TTC549 (cell line): ENCODE data around the gene HOXD9.

Experiments
- FAIRE-seq: peaks from 2 replicates; lab custom pipeline; 2012; peaks lifted over from hg19 to GRCh38; lab: Jason Lieb, UNC

The HOXD9 gene

DNA sequence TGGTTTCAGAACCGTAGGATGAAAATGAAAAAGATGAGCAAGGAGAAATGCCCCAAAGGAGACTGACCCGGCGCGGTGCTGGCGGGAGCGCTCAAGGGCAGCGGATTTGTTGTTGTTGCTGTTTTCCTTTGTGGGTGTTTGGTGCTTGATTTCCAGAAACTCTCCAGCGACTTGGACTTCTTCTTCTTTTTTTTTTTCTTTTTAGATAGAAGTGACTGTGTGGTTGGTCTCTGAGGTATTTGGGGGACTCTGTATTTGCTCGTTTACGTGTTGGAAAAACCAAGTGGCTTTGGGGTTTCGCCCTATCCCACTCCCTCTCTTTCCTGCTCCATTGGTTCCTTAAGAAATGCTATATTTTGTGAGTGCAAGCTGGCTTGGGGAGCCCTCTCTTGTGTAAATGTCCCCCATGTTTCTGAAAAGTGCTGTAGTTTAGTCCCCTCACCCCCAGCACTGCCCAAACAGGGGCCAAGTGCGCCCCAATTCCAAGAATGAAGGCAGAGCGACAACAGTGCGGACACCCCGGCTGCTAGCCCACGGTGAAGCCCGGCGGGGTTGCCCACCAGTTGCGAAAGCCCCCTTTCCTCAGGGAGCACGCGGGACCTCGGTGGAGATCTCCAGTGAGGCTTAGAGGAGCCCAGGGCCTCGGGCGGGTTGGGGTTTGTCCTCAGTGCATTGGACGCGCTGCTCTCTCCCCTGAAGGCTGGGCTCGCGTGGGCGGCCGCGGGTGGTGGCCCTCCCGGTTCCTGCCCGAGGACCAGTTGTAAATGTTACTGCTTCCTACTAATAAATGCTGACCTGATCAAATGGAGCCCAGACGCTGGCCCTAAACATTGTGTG, 1.8 kb downstream of the HOXD9 start:
- no peak for FAIRE-seq

DNA sequence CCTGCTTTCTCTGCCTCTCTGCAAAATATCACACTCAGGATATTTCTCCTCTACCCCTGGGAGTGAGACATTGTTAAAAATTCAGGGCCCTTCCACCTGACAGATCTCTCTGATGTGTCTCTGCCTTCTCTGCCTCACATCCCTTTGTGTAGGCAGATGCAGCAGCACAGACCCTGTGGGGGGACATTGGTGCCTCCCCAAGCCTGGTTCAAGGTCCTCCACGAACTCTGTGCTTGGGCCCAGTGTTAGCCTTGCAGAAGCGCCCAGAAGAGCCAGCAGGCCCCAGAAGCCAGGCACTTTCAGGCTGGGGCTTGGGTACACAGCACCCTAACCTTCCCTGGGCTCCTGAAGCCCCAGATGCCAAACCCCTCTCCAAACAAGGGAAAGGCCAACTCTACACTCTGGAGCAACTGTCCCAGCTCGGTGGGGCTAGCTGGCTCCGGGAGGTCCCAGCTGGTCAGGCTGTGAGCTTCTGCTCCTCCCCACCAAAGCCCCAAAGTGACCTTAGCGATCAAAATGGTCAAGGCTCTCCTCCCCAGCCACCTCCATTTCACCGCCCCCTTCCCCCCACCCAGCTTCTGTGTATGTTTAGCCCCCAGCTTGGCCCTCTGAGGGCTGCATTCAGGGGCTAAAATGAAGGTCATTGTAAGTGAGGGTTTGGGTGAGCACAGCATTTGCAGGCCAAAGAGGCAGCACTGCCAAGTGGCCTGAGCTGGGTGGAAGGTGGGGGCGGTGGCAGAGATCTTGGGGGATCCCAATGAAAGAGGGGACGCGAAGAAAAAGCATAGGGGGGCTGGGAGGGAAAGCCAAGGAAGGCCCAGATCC, 2.6 kb downstream of the HOXD9 start:
- no peak for FAIRE-seq

DNA sequence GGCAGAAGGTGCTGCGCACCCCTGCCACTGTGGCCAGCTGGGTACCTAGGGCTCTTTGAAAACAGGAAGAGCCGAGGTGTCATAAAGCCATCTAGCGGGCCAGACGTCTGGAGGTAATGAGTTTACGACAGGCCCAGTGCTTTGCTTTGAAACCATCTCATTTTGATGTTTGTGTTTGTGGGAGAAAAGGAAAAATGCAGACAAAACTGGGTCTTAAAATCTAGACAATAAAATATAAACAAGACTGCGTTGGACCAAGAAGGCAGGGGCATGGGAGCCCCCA, 3.2 kb downstream of the HOXD9 start:
- no peak for FAIRE-seq

DNA sequence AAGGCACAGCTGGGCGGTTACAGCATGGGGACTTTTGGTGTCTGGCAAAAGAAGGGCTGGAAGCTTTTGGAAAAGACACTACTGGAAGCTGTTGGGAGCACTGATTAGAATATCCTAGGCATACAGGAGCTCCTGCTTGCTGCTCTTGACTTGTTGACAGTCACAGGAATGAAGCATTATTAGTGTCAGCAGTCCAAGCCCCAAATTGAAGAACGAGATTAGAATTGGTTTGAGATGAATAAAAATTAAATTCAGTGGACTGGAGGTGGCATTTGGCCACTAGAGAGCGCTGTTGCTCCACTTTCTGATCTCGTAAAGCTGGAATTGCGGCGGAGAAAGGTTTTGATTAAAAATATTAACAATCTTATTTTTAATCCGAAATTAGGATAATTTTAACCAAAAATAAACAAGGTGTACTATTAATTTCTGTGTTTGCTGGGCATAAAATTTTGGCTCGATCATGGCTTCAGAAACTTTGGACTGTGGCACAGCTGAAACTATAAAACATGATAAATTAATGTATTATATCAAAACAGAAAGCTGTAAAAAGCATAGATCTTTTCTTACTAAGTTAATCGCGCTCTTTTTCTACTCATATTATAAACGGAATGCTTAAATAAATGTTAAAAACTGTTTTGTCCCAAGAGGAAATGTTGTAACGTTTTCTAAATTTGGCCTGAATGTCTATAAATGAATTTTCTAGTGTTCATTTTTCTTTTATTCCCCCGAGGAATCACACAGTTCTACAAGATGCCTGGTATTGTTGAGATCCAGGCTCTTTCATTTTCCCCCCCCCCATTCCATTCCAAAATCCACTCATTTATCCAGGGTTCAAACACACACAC, 4.6 kb downstream of the HOXD9 start:
- peak; percentile 94 for FAIRE-seq

DNA sequence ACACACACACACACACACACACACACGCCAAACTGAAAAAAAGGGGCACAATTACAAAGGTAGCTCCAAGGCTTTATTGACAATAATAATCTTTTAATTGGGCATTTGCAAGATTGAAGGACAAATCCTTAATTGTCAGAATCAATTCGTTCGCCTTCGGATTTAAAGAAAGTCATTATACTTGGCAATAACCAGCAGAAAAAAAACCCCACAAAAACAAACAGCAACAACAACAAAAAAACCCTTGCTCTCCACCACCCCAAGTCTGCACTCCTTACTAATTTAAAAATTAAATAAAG, 5.2 kb downstream of the HOXD9 start:
- no peak for FAIRE-seq

DNA sequence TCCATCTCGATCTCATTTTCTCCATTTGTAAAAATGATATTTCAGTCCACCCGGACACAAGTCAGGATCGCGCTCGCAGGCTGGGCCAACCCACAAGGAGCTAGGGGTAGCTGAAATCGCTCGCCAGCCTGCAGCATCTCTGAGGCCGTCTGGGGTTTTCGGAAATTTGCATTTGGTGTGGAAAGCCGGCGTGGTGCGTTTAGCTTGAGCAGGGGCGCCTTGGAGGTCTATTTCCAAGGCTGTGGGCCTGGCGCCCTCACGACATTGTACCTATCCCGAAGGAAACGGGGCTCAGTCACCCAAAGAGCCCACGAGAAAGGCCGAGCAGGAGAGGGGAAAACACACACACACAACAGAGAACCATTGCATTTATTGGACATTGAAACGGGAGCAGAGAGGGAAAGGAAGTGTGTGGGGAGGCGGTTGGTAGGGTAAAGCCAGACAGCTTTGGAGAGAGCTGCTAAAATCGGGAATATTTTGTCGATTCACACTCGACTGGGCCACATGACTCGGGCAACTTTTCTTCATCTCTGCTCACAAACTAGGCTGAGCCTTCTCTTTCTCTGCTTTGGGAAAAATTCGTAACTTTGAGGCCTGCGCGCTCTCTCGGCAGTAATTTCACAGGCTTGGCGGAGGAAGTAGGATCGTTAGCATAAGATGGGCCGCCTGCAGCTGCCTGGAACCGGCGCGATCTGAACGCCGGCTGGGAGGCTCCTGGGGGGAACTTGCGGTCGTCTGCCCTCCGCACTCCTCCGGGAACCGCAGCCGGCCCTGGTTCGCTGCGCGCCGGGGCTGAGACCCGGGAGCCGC, 5.9 kb downstream of the HOXD9 start:
- FAIRE-seq, result no peak

DNA sequence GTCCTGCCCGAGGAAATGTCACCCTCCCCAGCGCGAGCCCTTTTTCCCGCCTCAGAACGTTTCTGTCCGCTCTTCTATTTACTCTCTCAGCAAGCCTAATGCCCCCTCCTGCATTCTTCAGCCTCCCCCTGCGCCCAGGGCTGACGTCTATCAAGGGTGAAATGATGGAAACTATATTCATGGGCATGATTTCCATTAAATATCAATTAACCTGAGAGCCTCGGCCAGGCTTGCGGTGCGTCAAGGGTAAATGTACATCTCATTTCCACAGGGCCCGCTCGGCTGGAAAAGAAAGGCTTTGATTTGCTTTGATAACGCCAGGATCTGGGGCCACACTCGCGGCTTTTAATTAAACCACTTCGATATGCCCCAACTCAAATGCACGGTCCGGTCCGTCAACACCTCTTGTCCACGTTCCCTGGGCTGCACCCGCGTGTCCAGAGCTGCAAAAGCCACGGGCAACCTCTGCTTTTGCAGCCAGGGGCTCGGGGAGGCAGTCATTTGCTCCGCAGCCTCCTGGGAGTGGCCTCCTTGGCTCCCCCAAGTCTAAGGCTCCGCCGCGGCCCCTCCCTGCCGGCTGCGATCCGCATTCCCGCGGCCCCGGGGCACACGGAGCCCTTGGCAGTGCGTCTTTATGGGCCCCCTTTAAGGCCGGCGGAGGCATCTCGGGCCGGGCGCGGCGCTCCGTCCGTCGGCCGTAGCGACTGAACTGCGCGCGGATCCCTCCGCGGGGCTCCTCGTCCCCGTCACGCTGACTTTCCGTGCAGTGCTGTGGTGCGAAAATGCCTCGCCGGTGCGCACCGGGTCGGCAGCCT, 6.7 kb downstream of the HOXD9 start, which contains the start of gene HOXD8:
TSS of gene HOXD8 (plus strand) at position 724 of the 815 bp plus-strand sequence. CDS start 662 bp downstream, outside the sequence.
- no peak for FAIRE-seq

DNA sequence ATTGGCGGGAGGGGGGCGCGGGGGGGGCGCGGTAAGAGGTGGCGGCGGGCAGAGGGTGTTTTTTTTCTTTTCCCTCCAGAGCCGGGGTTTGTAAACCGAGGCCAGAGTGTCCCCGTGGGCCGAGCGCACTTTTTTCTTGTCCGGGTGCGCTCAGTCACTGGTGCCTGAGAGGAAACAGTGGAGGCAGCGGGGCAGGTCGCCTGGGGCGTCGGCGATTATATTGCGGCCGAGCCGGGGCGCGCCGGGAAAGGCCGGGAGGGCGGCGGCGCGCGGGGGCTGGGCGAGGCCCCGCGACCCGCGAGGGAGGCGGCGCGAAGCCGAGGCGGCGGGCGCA, 7.3 kb downstream of the HOXD9 start:
- FAIRE-seq, result no peak

DNA sequence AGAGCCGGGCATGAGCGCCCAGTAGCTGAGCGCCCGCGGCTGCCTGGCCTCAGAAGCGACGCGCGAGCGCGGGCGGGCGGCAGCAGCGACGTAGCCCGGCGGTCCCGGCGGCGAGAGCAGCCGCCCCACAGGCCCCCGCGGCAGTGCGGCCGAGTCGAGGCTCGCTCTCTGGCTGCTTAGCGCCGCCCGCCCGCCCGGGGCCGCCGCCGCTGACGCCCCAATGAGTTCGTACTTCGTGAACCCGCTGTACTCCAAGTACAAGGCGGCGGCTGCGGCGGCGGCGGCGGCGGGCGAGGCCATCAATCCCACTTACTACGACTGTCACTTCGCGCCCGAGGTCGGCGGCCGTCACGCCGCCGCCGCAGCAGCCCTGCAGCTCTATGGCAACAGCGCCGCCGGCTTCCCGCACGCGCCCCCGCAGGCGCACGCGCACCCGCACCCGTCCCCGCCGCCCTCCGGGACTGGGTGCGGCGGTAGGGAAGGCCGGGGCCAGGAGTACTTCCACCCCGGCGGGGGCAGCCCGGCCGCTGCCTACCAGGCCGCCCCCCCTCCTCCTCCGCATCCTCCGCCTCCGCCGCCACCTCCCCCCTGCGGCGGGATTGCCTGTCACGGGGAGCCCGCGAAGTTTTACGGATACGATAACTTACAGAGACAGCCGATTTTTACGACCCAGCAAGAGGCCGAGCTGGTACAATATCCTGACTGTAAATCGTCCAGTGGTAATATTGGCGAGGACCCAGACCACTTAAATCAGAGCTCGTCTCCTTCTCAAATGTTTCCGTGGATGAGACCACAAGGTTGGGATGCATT, 7.8 kb downstream of the HOXD9 start:
- peak; percentile 5 for FAIRE-seq

DNA sequence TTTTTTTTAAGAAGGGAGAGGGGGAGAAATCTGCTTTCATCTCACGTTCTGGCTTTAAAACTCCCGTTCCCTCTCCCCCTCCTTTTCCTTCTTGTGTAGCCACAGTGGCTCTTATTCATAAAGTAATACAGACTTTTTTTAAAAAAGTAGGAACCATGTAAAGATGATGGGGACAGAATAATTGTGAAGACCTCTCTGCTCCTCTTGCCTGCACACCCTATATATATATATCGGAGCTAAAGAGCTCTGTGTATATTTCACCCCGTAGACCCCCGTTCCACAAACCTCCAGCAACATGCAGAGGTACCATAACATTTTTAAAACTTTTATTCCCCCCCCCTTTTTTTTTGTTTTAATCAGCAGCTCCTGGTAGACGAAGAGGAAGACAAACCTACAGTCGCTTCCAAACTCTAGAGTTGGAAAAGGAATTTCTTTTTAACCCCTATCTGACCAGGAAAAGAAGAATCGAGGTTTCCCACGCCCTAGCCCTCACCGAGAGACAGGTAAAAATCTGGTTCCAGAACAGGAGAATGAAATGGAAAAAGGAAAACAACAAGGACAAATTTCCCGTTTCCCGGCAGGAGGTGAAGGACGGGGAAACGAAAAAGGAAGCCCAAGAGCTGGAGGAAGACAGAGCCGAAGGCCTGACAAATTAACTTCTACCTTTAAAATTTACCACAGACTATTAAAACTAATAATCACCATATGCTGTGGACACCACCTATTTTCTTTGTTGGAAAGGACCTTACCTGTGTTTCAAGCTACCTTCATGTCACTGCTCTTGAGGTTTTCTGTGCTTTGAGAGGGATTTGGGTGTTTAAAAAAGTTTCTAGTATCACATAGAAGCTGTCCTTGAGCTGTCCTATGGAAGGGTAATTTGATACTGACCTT, 8.7 kb downstream of the HOXD9 start:
- FAIRE-seq, result no peak

DNA sequence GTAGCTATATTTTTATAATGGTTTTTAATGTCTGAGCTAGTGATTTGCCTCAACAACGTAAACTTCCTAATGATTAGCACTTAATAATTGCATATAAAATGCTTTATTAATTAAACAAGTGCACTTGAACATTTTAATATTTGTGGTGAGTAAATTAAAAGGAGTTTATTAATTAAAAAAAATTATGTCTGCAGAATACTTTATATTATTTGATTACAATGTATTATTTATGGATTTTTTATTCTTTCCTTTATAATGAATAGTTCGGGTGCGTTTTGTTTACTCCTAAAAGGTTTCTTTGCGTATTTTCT, 9.3 kb downstream of the HOXD9 start:
- FAIRE-seq, result peak; percentile 36

DNA sequence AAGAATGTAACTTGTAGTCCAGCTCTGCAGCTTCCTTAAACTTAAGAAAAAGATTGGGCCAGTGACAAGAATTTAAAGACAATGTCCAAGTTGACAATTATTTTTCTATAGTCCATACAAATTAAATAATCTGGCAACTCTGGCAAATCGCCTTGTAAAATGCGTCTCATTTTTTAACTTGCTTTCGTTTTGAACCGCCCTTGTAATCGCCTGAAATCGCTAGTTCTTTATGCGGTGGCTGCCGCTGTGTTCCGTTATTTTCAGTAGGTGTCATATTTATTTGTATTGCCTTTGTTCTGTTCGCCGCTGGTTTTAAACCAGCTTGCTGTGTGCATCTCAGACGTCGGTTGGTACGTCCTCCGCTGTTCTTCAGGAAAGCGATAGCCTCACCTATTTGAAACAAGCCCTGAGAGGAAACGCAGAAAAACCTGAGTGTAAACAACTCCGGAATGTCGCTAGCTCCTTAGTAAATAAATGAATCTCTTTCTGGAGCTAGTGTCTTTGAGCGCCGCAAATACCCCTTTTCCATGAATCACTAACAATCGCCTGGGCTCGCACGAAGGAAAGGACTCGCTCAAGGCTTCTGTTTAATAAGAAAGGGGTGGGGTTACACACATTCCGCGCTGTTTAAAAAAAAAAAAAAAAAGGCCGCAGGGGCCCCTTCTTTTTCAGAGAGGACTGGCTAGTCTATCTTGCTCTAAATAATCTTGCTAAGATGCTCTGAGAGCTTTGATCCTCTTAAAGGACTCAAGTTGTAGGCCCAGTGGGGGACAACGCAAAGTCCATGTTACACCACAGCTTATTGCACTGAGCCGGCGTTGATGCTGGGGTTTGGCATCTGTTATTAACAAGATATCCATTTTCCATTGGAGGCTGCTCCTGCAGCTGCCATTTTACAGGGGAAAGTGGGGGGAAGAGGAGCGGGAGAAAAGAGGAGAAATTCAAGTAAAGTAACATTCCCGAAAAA, 10.0 kb downstream of the HOXD9 start:
- FAIRE-seq, result peak; percentile 73

DNA sequence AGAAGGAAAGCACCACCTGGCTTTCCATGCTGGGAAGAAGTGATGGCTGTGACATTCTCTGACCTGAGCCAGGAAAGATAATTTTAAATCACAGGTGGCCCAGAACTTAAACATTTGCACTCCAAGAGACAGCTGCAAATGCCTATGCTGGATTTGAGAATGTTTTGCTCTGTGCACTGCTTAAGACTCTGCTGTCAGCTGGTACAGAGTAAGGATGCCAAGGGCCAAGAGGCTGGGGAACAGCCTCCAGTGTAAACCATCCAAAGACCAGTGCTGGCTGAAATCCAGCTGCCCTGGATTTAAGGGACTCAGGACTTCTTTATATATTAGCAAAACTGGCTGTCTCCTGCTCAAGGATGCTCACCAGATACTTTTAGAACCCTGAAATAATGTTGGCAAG, 10.9 kb downstream of the HOXD9 start:
- FAIRE-seq, result no peak

DNA sequence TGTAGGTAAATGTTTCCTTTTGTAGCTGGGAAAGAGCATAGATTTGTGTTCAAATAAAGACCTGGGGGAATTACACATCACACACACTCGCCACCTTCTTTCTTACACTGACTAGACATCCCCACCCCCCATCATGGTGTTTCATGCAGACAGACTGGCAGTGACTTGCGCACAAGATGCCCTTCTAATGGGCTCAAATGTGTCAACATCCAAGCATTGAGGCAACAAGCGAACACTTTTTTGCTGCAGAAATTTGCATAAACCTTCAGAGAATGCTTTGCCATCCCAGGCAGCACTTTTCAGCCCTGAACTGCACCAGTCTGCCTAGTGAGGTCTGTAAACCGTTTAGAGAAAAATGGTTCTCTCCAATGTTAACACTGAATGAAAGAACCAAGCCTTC, 11.5 kb downstream of the HOXD9 start:
- no peak for FAIRE-seq

DNA sequence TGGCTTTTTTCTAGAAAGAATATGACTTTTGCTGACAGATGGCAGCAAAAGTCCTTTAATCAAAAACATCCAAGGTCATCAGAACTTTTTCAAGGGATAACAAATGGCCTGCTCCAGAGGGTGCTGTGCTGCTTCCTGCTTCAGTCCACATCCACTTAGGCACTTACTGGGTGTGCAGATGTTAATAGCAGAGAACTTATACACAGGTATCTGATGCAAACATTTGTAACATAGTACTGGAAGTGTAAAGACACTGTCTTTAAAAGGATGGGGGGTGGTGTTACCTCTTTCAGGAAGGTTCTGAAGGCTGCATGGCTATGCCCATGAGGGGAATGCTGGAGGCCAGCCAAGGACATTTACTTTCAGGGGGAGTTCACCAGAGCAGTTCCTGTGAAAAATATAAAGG, 12.5 kb downstream of the HOXD9 start:
- FAIRE-seq, result no peak

DNA sequence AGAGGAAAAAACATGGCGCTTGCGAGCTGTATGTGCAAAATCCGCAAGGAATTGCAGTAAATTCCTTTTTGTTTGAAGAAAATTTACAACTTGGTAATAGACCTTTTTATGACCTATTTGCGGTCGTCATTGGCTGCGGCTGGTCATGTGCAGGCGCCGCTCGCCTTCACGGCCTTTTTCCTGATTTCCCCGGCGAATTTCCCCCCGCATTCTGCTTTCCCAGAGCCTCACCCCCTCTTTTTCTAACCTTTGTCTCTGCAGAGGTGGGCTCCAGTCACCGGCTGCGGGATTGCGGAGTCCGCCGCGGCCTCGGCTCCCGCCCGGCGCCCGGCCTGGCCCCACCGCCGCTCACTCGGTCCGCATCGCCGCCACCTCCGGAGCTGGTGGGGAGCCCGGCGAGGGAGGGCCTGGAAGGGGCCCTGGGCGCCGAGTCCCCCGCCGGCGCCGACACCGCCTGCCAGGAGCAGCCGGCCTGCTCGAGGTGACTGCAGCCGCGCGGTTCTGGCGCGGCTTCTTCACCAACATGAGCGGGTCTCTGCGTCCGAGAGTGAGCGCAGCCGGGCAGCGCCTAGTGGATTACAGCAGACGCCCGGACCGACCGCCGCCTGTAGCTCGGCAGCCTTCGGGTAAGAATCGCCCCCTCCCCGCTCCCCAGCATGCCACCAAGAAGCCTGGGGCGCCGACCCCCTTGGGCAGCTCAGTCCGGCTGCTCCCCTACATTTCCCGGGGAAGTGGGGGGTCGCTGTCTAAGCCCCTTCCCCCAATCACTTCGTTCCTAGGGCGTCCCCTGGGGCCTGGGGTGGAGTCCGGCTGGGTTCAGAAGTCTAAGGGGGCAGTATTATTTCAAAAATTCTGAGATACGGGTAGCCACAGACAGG, 14.1 kb downstream of the HOXD9 start:
- FAIRE-seq, result peak; percentile 56

DNA sequence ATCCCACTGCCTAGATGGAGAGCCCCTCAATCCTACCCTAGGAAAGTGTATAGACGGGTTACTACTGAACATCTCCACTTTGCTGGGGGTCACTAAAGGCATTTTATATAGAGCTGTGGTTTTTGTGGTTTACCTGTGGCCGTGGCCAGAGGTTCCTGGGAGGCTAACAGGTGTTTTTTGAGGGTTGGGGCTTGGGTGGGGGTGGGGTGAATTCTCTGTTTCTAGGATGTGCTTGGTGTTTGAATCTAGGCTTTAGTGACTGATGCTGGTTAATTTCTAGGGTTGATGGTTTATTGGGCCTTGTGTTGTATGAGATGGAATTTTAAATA, 14.7 kb downstream of the HOXD9 start:
- no peak for FAIRE-seq

DNA sequence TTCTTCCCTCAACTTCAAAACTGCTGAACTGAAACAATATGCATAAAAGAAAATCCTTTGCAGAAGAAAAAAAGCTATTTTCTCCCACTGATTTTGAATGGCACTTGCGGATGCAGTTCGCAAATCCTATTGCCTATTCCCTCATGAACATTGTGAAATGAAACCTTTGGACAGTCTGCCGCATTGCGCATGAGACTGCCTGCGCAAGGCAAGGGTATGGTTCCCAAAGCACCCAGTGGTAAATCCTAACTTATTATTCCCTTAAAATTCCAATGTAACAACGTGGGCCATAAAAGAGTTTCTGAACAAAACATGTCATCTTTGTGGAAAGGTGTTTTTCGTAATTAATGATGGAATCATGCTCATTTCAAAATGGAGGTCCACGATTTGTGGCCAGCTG, 15.4 kb downstream of the HOXD9 start:
- FAIRE-seq, result no peak
